Panc1 (cell line): ENCODE results near the gene CBL. TPM values are rescaled to one million over a fixed set of nuclear protein-coding genes. Genes with fewer than 3 reads are reported as not detected.

Source experiments
- ATAC-seq: fragments of 200-7000 bp; cut with Tn5 transposase; 2 replicates; pipeline ENCODE4 v1.9.1; 2020; ENCODE audit warnings: mild to moderate bottlenecking, moderate library complexity
- BruUV-seq: library from RNA; stranded (reverse); fragments of 400-500 nt; replicated peaks from 2 replicates; lab custom pipeline; 2021; lab: Mats Ljungman, UMichigan
- CTCF ChIA-PET: fragments of 300-600 bp; sonication (Branson Sonifier 250); formaldehyde crosslinking; loops from one replicate; lab custom pipeline; 2022; ENCODE audit warnings: antibody characterized with exemption; lab: Charles Lee
- POLR2A ChIA-PET: fragments of 300-600 bp; sonication (Branson Sonifier 250); formaldehyde crosslinking; loops from one replicate; lab custom pipeline; 2022; ENCODE audit warnings: antibody characterized with exemption; lab: Charles Lee
- DNase-seq: peaks from one replicate; pipeline ENCODE4 v3.0.0-alpha.2; 2010; ENCODE audit warnings: low read depth, low spot score
- H3K27ac ChIP-seq: 2 replicates; pipeline ENCODE4 v1.5.1; 2011; ENCODE audit warnings: mild to moderate bottlenecking, low read length, inconsistent platforms
- H3K27me3 ChIP-seq: fragments of 200-500 bp; sonication (Bioruptor generic); 2 replicates; pipeline ENCODE4 v1.6.0; 2014; ENCODE audit warnings: low read length, inconsistent platforms; ENCODE audit not compliant: control insufficient read depth, insufficient read depth
- H3K36me3 ChIP-seq: fragments of 200-500 bp; sonication (Bioruptor generic); 2 replicates; pipeline ENCODE4 v1.5.1; 2014; ENCODE audit warnings: inconsistent platforms, mild to moderate bottlenecking, low read length, moderate library complexity; ENCODE audit not compliant: control insufficient read depth, insufficient read depth
- H3K4me1 ChIP-seq: 2 replicates; pipeline ENCODE4 v1.5.1; 2011; ENCODE audit warnings: inconsistent platforms, mild to moderate bottlenecking, low read length, moderate library complexity; ENCODE audit not compliant: control insufficient read depth, insufficient read depth
- H3K4me3 ChIP-seq, 2 experiments: 2 replicates each; pipeline ENCODE4 v1.5.1; 2011 to 2012; ENCODE audit warnings: low read depth in 2 of 2, low read length in 2 of 2, mild to moderate bottlenecking in 2 of 2, inconsistent platforms in 1 of 2, moderate library complexity in 1 of 2
- H3K9me3 ChIP-seq: fragments of 200-500 bp; sonication (Bioruptor generic); 2 replicates; pipeline ENCODE4 v1.5.1; 2014; ENCODE audit warnings: low read depth, mild to moderate bottlenecking, inconsistent platforms, low read length, moderate library complexity; ENCODE audit not compliant: control insufficient read depth, insufficient read depth
- CTCF ChIP-seq: fragments of 450-650 bp; IDR thresholded peaks from 2 replicates; pipeline ENCODE4 v1.5.1; 2017; ENCODE audit warnings: mild to moderate bottlenecking
- POLR2AphosphoS5 ChIP-seq: IDR thresholded peaks from 2 replicates; pipeline ENCODE4 v1.6.1; 2012; ENCODE audit warnings: mild to moderate bottlenecking, low read depth, low read length, moderate library complexity
- SIN3A ChIP-seq: IDR thresholded peaks from 2 replicates; pipeline ENCODE4 v1.6.1; 2012; ENCODE audit warnings: low read depth, mild to moderate bottlenecking, low read length, moderate library complexity, borderline replicate concordance; ENCODE audit not compliant: insufficient read depth
- TCF7L2 ChIP-seq: IDR thresholded peaks from 2 replicates; pipeline ENCODE4 v1.6.1; 2011; ENCODE audit warnings: mild to moderate bottlenecking, low read depth, low read length, inconsistent platforms
- in situ Hi-C: cut with HindIII; loops from 2 replicates; pipeline ENCODE4 v1.10.0; 2016; ENCODE audit warnings: low sequenced_read_pairs, low pct_unique_long_range_greater_than_20kb
- intact Hi-C: fragments of 100-400 bp; cut with micrococcal nuclease; formaldehyde crosslinking; loops from one replicate; pipeline ENCODE4 v1.10.0; 2022; ENCODE audit not compliant: unreplicated experiment
- total RNA-seq: library from RNA; stranded (reverse); gene quantifications from one replicate; pipeline ENCODE4 v1.2.1, GENCODE V29; 2021; ENCODE audit not compliant: unreplicated experiment
- TF ChIP-seq, protein P1 (sequence below), 2 experiments: IDR thresholded peaks; 2 replicates each; pipeline ENCODE4 v1.6.1; 2011 to 2012; ENCODE audit warnings: low read depth in 2 of 2, control low read depth in 1 of 2, low read length in 1 of 2, mild to moderate bottlenecking in 1 of 2, moderate library complexity in 1 of 2; ENCODE audit not compliant: insufficient read depth in 1 of 2

CBL gene
- total RNA-seq, 1 experiment from 2014 or later: 69.9 TPM

DNA sequence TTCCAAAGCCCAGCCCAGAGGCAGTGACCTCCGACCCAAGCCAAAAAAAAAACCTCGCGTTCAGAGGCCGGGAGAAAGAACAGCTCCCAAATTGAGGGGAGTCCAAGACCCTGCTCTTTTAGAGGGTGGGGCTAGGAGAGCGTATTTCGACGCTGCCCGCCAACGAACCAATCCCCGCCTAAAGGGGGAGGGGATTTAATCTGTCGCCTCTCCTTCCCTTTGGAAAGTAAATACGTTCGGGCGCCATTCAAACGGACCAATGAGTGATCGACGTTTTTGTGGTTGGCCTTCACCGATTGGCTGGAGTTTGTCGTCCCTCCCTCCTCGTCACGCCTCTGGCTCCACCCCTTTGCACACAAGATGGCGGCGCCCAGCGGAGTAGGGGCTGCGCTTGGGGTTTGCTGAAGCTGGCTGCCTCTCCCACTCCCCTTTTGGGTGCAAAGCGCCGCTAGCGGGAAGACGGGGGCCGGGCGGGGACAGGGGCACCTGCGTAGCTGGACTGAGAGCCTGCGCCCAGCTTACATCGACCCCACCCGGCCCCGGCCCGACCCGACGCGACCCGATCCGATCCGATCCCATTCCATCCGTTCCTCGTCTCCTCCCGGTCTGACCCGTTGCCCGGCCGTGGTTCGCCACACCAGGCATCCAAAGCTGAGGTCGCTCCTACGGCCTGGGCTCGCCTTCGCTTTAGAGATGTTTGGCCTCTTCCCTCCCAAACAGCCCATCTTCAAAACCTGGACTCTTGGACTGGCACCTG, 128.2 kb downstream of the CBL start, which contains the start of gene RNF26:
TSS of gene RNF26 (plus strand) at position 354 of the 757 bp plus-strand sequence. CDS start 596 bp downstream, outside the sequence.
- in situ Hi-C loops: no loop called here
- intact Hi-C loops: no loop called here
- BruUV-seq: TSS peak; percentile 91

GRCh38 chr11:119335091-119335654, 129.0 kb downstream of the CBL start:
- intact Hi-C loops: loop anchor here (5.0 kb wide), 1 partner anchor 37 kb away; no protein-coding TSS in a partner anchor
- peak overlapping the region; percentile 84 to 95 for H3K4me3 ChIP-seq
- no peak for TF ChIP-seq POLR2AphosphoS5
- no peak for TF ChIP-seq SIN3A
- TF ChIP-seq TCF7L2: no peak
- TF ChIP-seq, protein P1, sequence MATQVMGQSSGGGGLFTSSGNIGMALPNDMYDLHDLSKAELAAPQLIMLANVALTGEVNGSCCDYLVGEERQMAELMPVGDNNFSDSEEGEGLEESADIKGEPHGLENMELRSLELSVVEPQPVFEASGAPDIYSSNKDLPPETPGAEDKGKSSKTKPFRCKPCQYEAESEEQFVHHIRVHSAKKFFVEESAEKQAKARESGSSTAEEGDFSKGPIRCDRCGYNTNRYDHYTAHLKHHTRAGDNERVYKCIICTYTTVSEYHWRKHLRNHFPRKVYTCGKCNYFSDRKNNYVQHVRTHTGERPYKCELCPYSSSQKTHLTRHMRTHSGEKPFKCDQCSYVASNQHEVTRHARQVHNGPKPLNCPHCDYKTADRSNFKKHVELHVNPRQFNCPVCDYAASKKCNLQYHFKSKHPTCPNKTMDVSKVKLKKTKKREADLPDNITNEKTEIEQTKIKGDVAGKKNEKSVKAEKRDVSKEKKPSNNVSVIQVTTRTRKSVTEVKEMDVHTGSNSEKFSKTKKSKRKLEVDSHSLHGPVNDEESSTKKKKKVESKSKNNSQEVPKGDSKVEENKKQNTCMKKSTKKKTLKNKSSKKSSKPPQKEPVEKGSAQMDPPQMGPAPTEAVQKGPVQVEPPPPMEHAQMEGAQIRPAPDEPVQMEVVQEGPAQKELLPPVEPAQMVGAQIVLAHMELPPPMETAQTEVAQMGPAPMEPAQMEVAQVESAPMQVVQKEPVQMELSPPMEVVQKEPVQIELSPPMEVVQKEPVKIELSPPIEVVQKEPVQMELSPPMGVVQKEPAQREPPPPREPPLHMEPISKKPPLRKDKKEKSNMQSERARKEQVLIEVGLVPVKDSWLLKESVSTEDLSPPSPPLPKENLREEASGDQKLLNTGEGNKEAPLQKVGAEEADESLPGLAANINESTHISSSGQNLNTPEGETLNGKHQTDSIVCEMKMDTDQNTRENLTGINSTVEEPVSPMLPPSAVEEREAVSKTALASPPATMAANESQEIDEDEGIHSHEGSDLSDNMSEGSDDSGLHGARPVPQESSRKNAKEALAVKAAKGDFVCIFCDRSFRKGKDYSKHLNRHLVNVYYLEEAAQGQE (IDR thresholded peaks at IDR 0.05; ENCODE audit: insufficient read depth in 1 of 2, low read depth in 2 of 2, low read length in 1 of 2): no peak
- TF ChIP-seq CTCF: no peak
- no peak for ATAC-seq
- ChIA-PET CTCF (interaction anchor here (2.1 kb wide), 1 partner anchor 39 kb away, joined by 6 read pairs; no protein-coding TSS in a partner anchor), POLR2A (interaction anchor here (0.6 kb wide), 1 partner anchor 302 kb away, joined by 10 read pairs; no protein-coding TSS in a partner anchor)
- in situ Hi-C loops: no loop called here
- no peaks in the 10 kb centered on the region for H3K27me3 ChIP-seq
- DNase-seq: no peak
- peak overlapping the region; percentile 98 for H3K27ac ChIP-seq
- no peaks in the 10 kb centered on the region for H3K9me3 ChIP-seq
- no peaks in the 10 kb centered on the region for H3K36me3 ChIP-seq
- peaks cover 40% of the 10 kb centered on the region for H3K4me1 ChIP-seq
- BruUV-seq: no TSS peak

More for the DNA sequence above, 128.2 kb downstream of the CBL start, which contains the start of gene RNF26:
- CTCF ChIA-PET: interaction anchor here (0.5 to 2.1 kb wide), 5 partner anchors 10 to 344 kb away, joined by 3 to 6 read pairs (median 3); no protein-coding TSS in a partner anchor
- DNase-seq (peak; percentile 94), ATAC-seq (peak; percentile 85)
- Histone ChIP-seq H3K36me3 (no peaks in the 10 kb centered on the region), H3K4me3 (peak within 1 kb of the TSS; percentile 84 to 95), H3K27me3 (no peaks in the 10 kb centered on the region), H3K4me1 (peaks cover 40% of the 10 kb centered on the region), H3K27ac (peak within 1 kb of the TSS; percentile 98), H3K9me3 (no peaks in the 10 kb centered on the region)
- POLR2A ChIA-PET: interaction anchor here (0.6 kb wide), 1 partner anchor 301 kb away, joined by 10 read pairs; no protein-coding TSS in a partner anchor
- TF ChIP-seq POLR2AphosphoS5 (peak; percentile 90), SIN3A (0 out of 2 replicates have a peak, but pooled peaks have one; percentile 46), CTCF (no peak), TCF7L2 (peak; percentile 50; the same call in 1 of the 2 replicates)
- TF ChIP-seq, protein P1 (IDR thresholded peaks at IDR 0.05; ENCODE audit: insufficient read depth in 1 of 2, low read depth in 2 of 2, low read length in 1 of 2): no peak; a peak in 1 of 4 replicates
